Effector memory CD8-positive, alpha-beta T cell (primary cell): ENCODE measurements around the gene APOA4.
A peak's percentile ranks its signal among the peaks of the same experiment; 100 is the strongest.

Source experiments
- ATAC-seq: fragments of 150-1000 bp; cut with Tn5 transposase; replicated peaks from 2 replicates; pipeline ENCODE4 v1.10.0; 2021; ENCODE audit warnings: mild to moderate bottlenecking, moderate library complexity
- DNase-seq, 3 experiments: peaks; one replicate each; pipeline ENCODE4 v3.0.0; 2021
- H3K27ac Mint-ChIP-seq, 2 donors: one replicate each; pipeline ENCODE4 v1.8.0; 2022; ENCODE audit warnings: mild to moderate bottlenecking in 2 of 2, mixed read lengths in 2 of 2, moderate library complexity in 2 of 2
- H3K27me3 Mint-ChIP-seq, 2 donors: one replicate each; pipeline ENCODE4 v1.8.0; 2022; ENCODE audit warnings: mixed read lengths in 2 of 2
- H3K36me3 Mint-ChIP-seq: one replicate; pipeline ENCODE4 v1.8.0; 2022; ENCODE audit warnings: mild to moderate bottlenecking, moderate library complexity, mixed read lengths; ENCODE audit not compliant: insufficient read depth
- H3K4me1 Mint-ChIP-seq, 2 donors: one replicate each; pipeline ENCODE4 v1.8.0; 2022; ENCODE audit warnings: low read depth in 2 of 2, mixed read lengths in 2 of 2
- H3K4me3 Mint-ChIP-seq, 2 donors: one replicate each; pipeline ENCODE4 v1.8.0; 2022; ENCODE audit warnings: mild to moderate bottlenecking in 2 of 2, mixed read lengths in 2 of 2, moderate library complexity in 2 of 2
- H3K9me3 Mint-ChIP-seq, 2 donors: one replicate each; pipeline ENCODE4 v1.8.0; 2022; ENCODE audit warnings: mixed read lengths in 2 of 2
- total RNA-seq, 9 experiments: gene quantifications; one replicate each; lab custom pipeline; 2026; lab: John Stamatoyannopoulos, UW

APOA4 gene
- total RNA-seq: 0 reads per million in 9 experiments

- Mint-ChIP-seq H3K27me3 (no peaks in the 10 kb centered on the region), H3K27ac (no peak within 1 kb of the TSS), H3K36me3 (no peaks in the 10 kb centered on the region), H3K4me1 (no peaks in the 10 kb centered on the region), H3K9me3 (no peaks in the 10 kb centered on the region), H3K4me3 (no peak within 1 kb of the TSS)
- DNase-seq (no peak), ATAC-seq (no peak)
Measured at GRCh38 chr11:116823031-116823843, at the start of gene APOA4. Gene APOA4, minus strand, starts transcription at chr11:116823304. Its CDS starts 113 bp downstream, at chr11:116823191.

GRCh38 chr11:116871248-116871647 is 48.1 kb upstream of the APOA4 start:
- no peak overlapping the region for H3K4me3 Mint-ChIP-seq
- H3K4me1 Mint-ChIP-seq: peaks cover 9 to 14% of the 10 kb centered on the region in 2 donors
- no peaks in the 10 kb centered on the region for H3K27me3 Mint-ChIP-seq
- DNase-seq (no peak), ATAC-seq (no peak)
- H3K9me3 Mint-ChIP-seq: no peaks in the 10 kb centered on the region
- peak overlapping the region; percentile 60 to 83 for H3K27ac Mint-ChIP-seq
- peaks cover 74% of the 10 kb centered on the region for H3K36me3 Mint-ChIP-seq

GRCh38 chr11:116870054-116870453 is 47.0 kb upstream of the APOA4 start:
- DNase-seq (no peak), ATAC-seq (no peak)
- peaks cover 11 to 20% of the 10 kb centered on the region in 2 donors for H3K4me1 Mint-ChIP-seq
- peaks cover 81% of the 10 kb centered on the region for H3K36me3 Mint-ChIP-seq
- no peaks in the 10 kb centered on the region for H3K9me3 Mint-ChIP-seq
- H3K27me3 Mint-ChIP-seq: no peaks in the 10 kb centered on the region
- H3K4me3 Mint-ChIP-seq: no peak overlapping the region
- H3K27ac Mint-ChIP-seq: peak overlapping the region; percentile 60 to 83

GRCh38 chr11:116869610-116870009 is 46.5 kb upstream of the APOA4 start:
- Mint-ChIP-seq H3K4me1 (peaks cover 11 to 20% of the 10 kb centered on the region in 2 donors), H3K27ac (peak overlapping the region; percentile 60 to 83), H3K27me3 (no peaks in the 10 kb centered on the region), H3K36me3 (peaks cover 76% of the 10 kb centered on the region), H3K4me3 (no peak overlapping the region), H3K9me3 (no peaks in the 10 kb centered on the region)
- ATAC-seq (no peak), DNase-seq (no peak)

- no peak for DNase-seq
- H3K4me1 Mint-ChIP-seq: peaks cover 11 to 20% of the 10 kb centered on the region in 2 donors
- ATAC-seq: no peak
- peak overlapping the region in 1 of 2 donors; percentile 65 for H3K27ac Mint-ChIP-seq
- no peak overlapping the region for H3K4me3 Mint-ChIP-seq
- H3K27me3 Mint-ChIP-seq: no peaks in the 10 kb centered on the region
- H3K36me3 Mint-ChIP-seq: peaks cover 69% of the 10 kb centered on the region
- no peaks in the 10 kb centered on the region for H3K9me3 Mint-ChIP-seq
Measured at GRCh38 chr11:116868066-116868465, 45.0 kb upstream of the APOA4 start.

GRCh38 chr11:116867619-116868018 is 44.5 kb upstream of the APOA4 start:
- ATAC-seq (no peak), DNase-seq (no peak)
- H3K4me3 Mint-ChIP-seq: no peak overlapping the region
- H3K36me3 Mint-ChIP-seq: peaks cover 68% of the 10 kb centered on the region
- no peaks in the 10 kb centered on the region for H3K27me3 Mint-ChIP-seq
- peaks cover 11 to 20% of the 10 kb centered on the region in 2 donors for H3K4me1 Mint-ChIP-seq
- no peaks in the 10 kb centered on the region for H3K9me3 Mint-ChIP-seq
- no peak overlapping the region for H3K27ac Mint-ChIP-seq

GRCh38 chr11:116866804-116867455 is 43.8 kb upstream of the APOA4 start:
- Mint-ChIP-seq H3K36me3 (peaks cover 70% of the 10 kb centered on the region), H3K27ac (peak overlapping the region in 1 of 2 donors; percentile 62), H3K4me3 (no peak overlapping the region), H3K27me3 (no peaks in the 10 kb centered on the region), H3K9me3 (no peaks in the 10 kb centered on the region), H3K4me1 (peaks cover 11 to 20% of the 10 kb centered on the region in 2 donors)
- DNase-seq: no peak
- ATAC-seq: no peak

GRCh38 chr11:116865696-116866095 is 42.6 kb upstream of the APOA4 start:
- peak overlapping the region; percentile 11 to 62 for H3K27ac Mint-ChIP-seq

GRCh38 chr11:116864531-116864930 is 41.4 kb upstream of the APOA4 start:
- ATAC-seq (no peak), DNase-seq (no peak)
- Mint-ChIP-seq H3K4me1 (peaks cover 5 to 7% of the 10 kb centered on the region in 2 donors), H3K9me3 (no peaks in the 10 kb centered on the region), H3K27ac (peak overlapping the region; percentile 59 to 62), H3K36me3 (peaks cover 61% of the 10 kb centered on the region), H3K4me3 (no peak overlapping the region), H3K27me3 (no peaks in the 10 kb centered on the region)

More at GRCh38 chr11:116865696-116866095, 42.6 kb upstream of the APOA4 start:
- peaks cover 9 to 10% of the 10 kb centered on the region in 2 donors for H3K4me1 Mint-ChIP-seq
- H3K9me3 Mint-ChIP-seq: no peaks in the 10 kb centered on the region
- no peaks in the 10 kb centered on the region for H3K27me3 Mint-ChIP-seq
- DNase-seq (no peak), ATAC-seq (no peak)
- H3K4me3 Mint-ChIP-seq: no peak overlapping the region
- H3K36me3 Mint-ChIP-seq: peaks cover 68% of the 10 kb centered on the region

- no peaks in the 10 kb centered on the region for H3K27me3 Mint-ChIP-seq
- H3K27ac Mint-ChIP-seq: no peak overlapping the region
- H3K4me3 Mint-ChIP-seq: no peak overlapping the region
- ATAC-seq (no peak), DNase-seq (no peak)
- no peaks in the 10 kb centered on the region for H3K9me3 Mint-ChIP-seq
- H3K4me1 Mint-ChIP-seq: peaks cover 5 to 7% of the 10 kb centered on the region in 2 donors
- H3K36me3 Mint-ChIP-seq: peaks cover 57% of the 10 kb centered on the region
Measured at GRCh38 chr11:116862951-116863350, 39.8 kb upstream of the APOA4 start.

- Mint-ChIP-seq H3K4me1 (peaks cover 5 to 8% of the 10 kb centered on the region in 2 donors), H3K27ac (no peak overlapping the region), H3K9me3 (no peaks in the 10 kb centered on the region), H3K4me3 (no peak overlapping the region), H3K27me3 (no peaks in the 10 kb centered on the region), H3K36me3 (peaks cover 63% of the 10 kb centered on the region)
- DNase-seq (no peak), ATAC-seq (no peak)
Measured at GRCh38 chr11:116862185-116862584, 39.1 kb upstream of the APOA4 start.

- Mint-ChIP-seq H3K27me3 (no peaks in the 10 kb centered on the region), H3K27ac (peak overlapping the region in 1 of 2 donors; percentile 85), H3K9me3 (no peaks in the 10 kb centered on the region), H3K36me3 (peaks cover 61% of the 10 kb centered on the region), H3K4me3 (no peak overlapping the region), H3K4me1 (peaks cover 6 to 11% of the 10 kb centered on the region in 2 donors)
- ATAC-seq: no peak
- DNase-seq: no peak
Measured at GRCh38 chr11:116861539-116861938, 38.4 kb upstream of the APOA4 start.

- Mint-ChIP-seq H3K4me1 (peaks cover 14 to 15% of the 10 kb centered on the region in 2 donors), H3K27me3 (no peaks in the 10 kb centered on the region), H3K9me3 (no peaks in the 10 kb centered on the region), H3K4me3 (no peak overlapping the region), H3K36me3 (peaks cover 51% of the 10 kb centered on the region), H3K27ac (peak overlapping the region in 1 of 2 donors; percentile 85)
- DNase-seq: no peak
- no peak for ATAC-seq
Measured at GRCh38 chr11:116860303-116860702, 37.2 kb upstream of the APOA4 start.

- DNase-seq (no peak), ATAC-seq (no peak)
- Mint-ChIP-seq H3K36me3 (peaks cover 47% of the 10 kb centered on the region), H3K4me3 (no peak overlapping the region), H3K27ac (peak overlapping the region in 1 of 2 donors; percentile 56), H3K27me3 (no peaks in the 10 kb centered on the region), H3K4me1 (peaks cover 19 to 22% of the 10 kb centered on the region in 2 donors), H3K9me3 (no peaks in the 10 kb centered on the region)
Measured at GRCh38 chr11:116859175-116859574, 36.1 kb upstream of the APOA4 start.
